BJ (cell line): Measurements from ENCODE around the gene TIMM10. TPM values are rescaled to one million over a fixed set of nuclear protein-coding genes. Genes with fewer than 3 reads are reported as not detected.

Experiments
- CTCF ChIA-PET: fragments of 350-600 bp; formaldehyde crosslinking; extraction: SDS; loops from one replicate; lab custom pipeline; 2021; ENCODE audit warnings: antibody characterized with exemption, inconsistent platforms; lab: Yijun Ruan, JAX
- POLR2A ChIA-PET: fragments of 300-600 bp; sonication (Branson Sonifier 250); formaldehyde crosslinking; extraction: SDS; loops from one replicate; lab custom pipeline; 2021; ENCODE audit warnings: antibody characterized with exemption; lab: Charles Lee
- DNase-seq: peaks from one replicate; pipeline ENCODE4 v3.0.0-alpha.2; 2011; ENCODE audit warnings: low read depth
- H3K27me3 ChIP-seq: 2 replicates; pipeline ENCODE4 v1.6.0; 2011; ENCODE audit warnings: low read length; ENCODE audit not compliant: control insufficient read depth, insufficient read depth
- H3K36me3 ChIP-seq: 2 replicates; pipeline ENCODE4 v1.5.1; 2011; ENCODE audit warnings: low read length; ENCODE audit not compliant: control insufficient read depth, insufficient read depth
- H3K4me3 ChIP-seq: 2 replicates; pipeline ENCODE4 v1.5.1; 2011; ENCODE audit warnings: low read depth, mild to moderate bottlenecking, control low read depth, low read length
- polyA plus RNA-seq: library from polyadenylated mRNA; depleted of rRNA; stranded (reverse); fragments of >200 nt; gene quantifications from 2 replicates; pipeline ENCODE4 v1.2.3, GENCODE V29; 2011
- TF ChIP-seq, protein P1 (sequence below): IDR thresholded peaks from 2 replicates; pipeline ENCODE4 v1.5.1; 2011; ENCODE audit warnings: low read depth, mild to moderate bottlenecking, control low read depth, inconsistent platforms, low read length, moderate library complexity; ENCODE audit not compliant: insufficient read depth

The TIMM10 gene
- polyA plus RNA-seq, 1 experiment: 90.5 TPM

DNA sequence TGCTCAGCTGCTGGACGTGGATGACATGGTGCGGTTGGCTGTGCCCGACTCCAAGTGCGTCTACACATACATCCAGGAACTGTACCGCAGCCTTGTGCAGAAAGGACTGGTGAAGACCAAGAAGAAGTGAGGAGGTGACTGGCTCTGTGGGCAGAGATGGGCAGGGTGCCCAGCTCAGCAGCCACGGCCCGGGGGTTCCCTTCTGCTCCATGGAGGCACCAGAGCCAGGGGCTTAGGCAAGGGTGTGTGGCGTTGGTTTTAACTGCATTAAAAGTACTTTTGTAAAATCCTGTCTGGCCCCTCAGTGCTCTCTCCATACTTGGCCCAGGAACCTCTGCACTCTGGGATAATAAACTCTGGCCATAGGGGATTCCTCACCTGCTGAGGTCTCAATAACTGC, 19.4 kb upstream of the TIMM10 start:
- no peak for DNase-seq
- ChIA-PET CTCF (interaction anchor here (0.6 to 1.5 kb wide), 6 partner anchors 9 to 217 kb away, joined by 3 to 5 read pairs (median 4); no protein-coding TSS in a partner anchor), POLR2A (no interaction called here)
- Histone ChIP-seq H3K4me3 (no peak overlapping the region), H3K27me3 (no peaks in the 10 kb centered on the region), H3K36me3 (peaks cover 16% of the 10 kb centered on the region)
- TF ChIP-seq, protein P1, sequence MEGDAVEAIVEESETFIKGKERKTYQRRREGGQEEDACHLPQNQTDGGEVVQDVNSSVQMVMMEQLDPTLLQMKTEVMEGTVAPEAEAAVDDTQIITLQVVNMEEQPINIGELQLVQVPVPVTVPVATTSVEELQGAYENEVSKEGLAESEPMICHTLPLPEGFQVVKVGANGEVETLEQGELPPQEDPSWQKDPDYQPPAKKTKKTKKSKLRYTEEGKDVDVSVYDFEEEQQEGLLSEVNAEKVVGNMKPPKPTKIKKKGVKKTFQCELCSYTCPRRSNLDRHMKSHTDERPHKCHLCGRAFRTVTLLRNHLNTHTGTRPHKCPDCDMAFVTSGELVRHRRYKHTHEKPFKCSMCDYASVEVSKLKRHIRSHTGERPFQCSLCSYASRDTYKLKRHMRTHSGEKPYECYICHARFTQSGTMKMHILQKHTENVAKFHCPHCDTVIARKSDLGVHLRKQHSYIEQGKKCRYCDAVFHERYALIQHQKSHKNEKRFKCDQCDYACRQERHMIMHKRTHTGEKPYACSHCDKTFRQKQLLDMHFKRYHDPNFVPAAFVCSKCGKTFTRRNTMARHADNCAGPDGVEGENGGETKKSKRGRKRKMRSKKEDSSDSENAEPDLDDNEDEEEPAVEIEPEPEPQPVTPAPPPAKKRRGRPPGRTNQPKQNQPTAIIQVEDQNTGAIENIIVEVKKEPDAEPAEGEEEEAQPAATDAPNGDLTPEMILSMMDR: no peak

DNA sequence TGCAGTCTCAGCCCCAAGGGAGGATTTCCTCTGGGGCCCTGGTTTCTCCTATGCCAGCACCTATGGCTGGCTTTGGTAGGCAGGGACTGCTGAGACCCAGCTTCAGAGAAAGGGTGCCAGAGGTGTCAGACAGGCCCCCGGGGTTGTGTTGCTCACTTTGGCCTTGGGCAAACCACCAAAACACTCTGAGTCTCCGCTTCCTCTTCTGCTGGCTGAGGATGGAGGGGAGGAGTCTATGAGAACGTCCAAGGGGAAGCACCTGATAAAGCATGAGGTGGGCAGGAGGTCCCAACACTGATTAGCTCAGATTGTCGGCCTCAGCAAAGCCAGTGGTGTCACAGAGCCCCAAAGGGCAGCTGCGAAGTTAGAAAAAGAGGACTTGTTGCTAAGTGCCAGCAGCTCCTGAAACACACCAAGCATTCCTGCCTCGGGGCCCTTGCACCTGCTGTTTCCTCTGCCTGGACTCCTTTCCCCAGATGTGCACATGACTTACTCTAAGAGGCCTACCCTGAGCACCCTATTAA, 17.4 kb upstream of the TIMM10 start:
- Histone ChIP-seq H3K27me3 (no peaks in the 10 kb centered on the region), H3K4me3 (no peak overlapping the region), H3K36me3 (peaks cover 11% of the 10 kb centered on the region)
- TF ChIP-seq, protein P1: no peak
- ChIA-PET POLR2A (no interaction called here), CTCF (interaction anchor here (1.1 to 1.5 kb wide), 3 partner anchors 9 to 97 kb away, joined by 3 to 4 read pairs (median 4); no protein-coding TSS in a partner anchor)
- no peak for DNase-seq

DNA sequence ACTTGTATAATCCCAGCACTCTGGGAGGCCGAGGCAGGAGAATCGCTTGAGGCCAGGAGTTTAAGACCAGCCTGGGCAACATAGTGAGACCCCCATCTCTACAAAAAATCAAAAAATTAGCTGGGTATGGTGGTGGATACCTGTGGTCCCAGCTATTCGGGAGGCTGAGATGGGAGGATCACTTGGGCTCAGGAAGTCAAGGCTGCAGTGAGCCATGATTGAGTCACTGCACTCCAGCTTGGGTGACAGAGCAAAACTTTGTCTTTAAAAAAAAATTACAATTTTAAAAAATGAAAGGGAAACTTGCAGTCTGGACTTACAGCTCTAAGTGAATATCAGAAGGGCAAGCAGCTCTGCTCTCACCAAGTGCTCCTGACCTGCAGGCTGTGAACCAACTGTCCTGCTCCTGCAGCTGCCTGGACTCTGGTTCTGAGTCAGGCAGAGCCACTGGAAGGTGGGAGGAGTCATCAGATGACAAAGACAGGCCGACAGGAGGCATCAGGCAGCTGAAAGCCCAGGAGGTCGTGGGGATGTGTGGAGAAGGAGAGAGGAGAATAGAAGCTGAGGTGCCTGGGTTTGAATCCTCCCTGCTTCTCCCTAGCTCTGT, 16.4 kb upstream of the TIMM10 start:
- no peak for DNase-seq
- CTCF ChIA-PET: interaction anchor here (0.8 to 1.7 kb wide), 6 partner anchors 21 to 202 kb away, joined by 3 to 4 read pairs (median 3); no protein-coding TSS in a partner anchor
- Histone ChIP-seq H3K4me3 (no peak overlapping the region), H3K27me3 (no peaks in the 10 kb centered on the region; the same call in 1 of the 2 replicates), H3K36me3 (peaks cover 8% of the 10 kb centered on the region)
- POLR2A ChIA-PET: no interaction called here
- TF ChIP-seq, protein P1: peak; percentile 24; the same call in 1 of the 2 replicates

DNA sequence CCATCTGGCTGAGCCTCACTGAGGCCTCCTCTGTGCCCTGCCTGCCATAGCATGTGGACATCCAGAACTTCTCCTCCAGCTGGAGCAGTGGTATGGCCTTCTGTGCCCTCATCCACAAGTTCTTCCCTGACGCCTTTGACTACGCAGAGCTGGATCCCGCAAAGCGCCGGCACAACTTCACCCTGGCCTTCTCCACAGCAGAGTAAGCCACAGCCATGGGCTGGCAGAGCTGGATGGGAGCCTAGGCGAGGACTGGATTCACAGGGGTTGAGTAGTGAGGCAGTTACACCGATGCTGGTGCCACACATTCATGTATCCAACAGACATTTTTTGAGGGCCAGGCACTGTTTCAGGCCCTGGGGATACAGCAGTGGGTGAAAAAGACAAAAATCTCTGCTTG, 15.9 kb upstream of the TIMM10 start:
- POLR2A ChIA-PET: no interaction called here
- Histone ChIP-seq H3K27me3 (no peaks in the 10 kb centered on the region; the same call in 1 of the 2 replicates), H3K4me3 (no peak overlapping the region), H3K36me3 (peaks cover 6% of the 10 kb centered on the region)
- CTCF ChIA-PET: interaction anchor here (0.9 to 1.7 kb wide), 3 partner anchors 89 to 201 kb away, joined by 3 read pairs; no protein-coding TSS in a partner anchor
- TF ChIP-seq, protein P1: no peak
- DNase-seq: no peak

DNA sequence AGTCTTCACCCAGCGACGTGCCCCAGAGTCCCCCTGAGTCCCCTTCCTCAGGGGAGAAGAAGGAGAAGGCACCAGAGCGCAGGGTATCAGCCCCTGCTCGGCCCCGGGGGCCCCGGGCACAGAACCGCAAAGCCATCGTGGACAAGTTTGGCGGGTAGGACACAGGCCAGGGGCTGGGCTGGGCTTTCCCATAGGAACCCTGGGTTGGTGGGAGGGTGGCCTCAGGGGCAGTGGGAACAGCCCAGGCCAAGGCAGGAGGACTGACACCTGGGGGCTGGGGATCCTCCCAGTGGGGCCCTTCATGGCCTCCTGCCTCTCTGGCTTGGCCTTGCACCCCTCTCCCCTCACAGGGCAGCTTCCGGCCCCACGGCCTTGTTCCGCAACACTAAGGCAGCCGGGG, 15.3 kb upstream of the TIMM10 start:
- ChIA-PET CTCF (interaction anchor here (0.6 to 1.7 kb wide), 4 partner anchors 51 to 98 kb away, joined by 3 to 5 read pairs (median 3); no protein-coding TSS in a partner anchor), POLR2A (no interaction called here)
- peaks cover 4% of the 10 kb centered on the region for H3K36me3 ChIP-seq
- TF ChIP-seq, protein P1: no peak
- no peaks in the 10 kb centered on the region; the same call in 1 of the 2 replicates for H3K27me3 ChIP-seq
- no peak for DNase-seq
- H3K4me3 ChIP-seq: no peak overlapping the region
